ENCODE data around the gene BAIAP2L1.
"Not testable (repeated sequence)": the region's sequence is repeated elsewhere in the genome, so short reads cannot be mapped to it uniquely, and the experiment has no call there.

BAIAP2L1 gene

GRCh38 chr7:98400542-98401340 lies at the start of gene BAIAP2L1:
BAIAP2L1 (minus strand) TSS chr7:98401090; CDS start chr7:98400852, 238 bp downstream.
- peak; percentile 95 for DNase-seq

- DNase-seq: no peak
Observed at GRCh38 chr7:98448766-98449165, 47.9 kb upstream of the BAIAP2L1 start.

- DNase-seq: not testable (repeated sequence)
Observed at GRCh38 chr7:98440992-98441391, 40.1 kb upstream of the BAIAP2L1 start.

GRCh38 chr7:98439484-98439883 lies 38.6 kb upstream of the BAIAP2L1 start:
- DNase-seq: no peak

GRCh38 chr7:98434087-98434486 lies 33.2 kb upstream of the BAIAP2L1 start:
- no peak for DNase-seq

GRCh38 chr7:98429799-98430198 lies 28.9 kb upstream of the BAIAP2L1 start:
- no peak for DNase-seq

- DNase-seq: no peak
Observed at GRCh38 chr7:98423043-98423442, 22.2 kb upstream of the BAIAP2L1 start.

- peak; percentile 86 for DNase-seq
Observed at GRCh38 chr7:98420966-98421612, 20.2 kb upstream of the BAIAP2L1 start.

- DNase-seq: not testable (repeated sequence)
Observed at GRCh38 chr7:98419988-98420387, 19.1 kb upstream of the BAIAP2L1 start.

GRCh38 chr7:98419316-98419691 lies 18.4 kb upstream of the BAIAP2L1 start:
- not testable (repeated sequence) for DNase-seq

- DNase-seq: peak; percentile 59
Observed at GRCh38 chr7:98418636-98419315, 17.9 kb upstream of the BAIAP2L1 start.

- no peak for DNase-seq
Observed at GRCh38 chr7:98418271-98418635, 17.4 kb upstream of the BAIAP2L1 start.

- DNase-seq: not testable (repeated sequence)
Observed at GRCh38 chr7:98417604-98418270, 16.8 kb upstream of the BAIAP2L1 start.

- no peak for DNase-seq
Observed at GRCh38 chr7:98414205-98414900, 13.5 kb upstream of the BAIAP2L1 start.

GRCh38 chr7:98413655-98414054 lies 12.8 kb upstream of the BAIAP2L1 start:
- not testable (repeated sequence) for DNase-seq

- no peak for DNase-seq
Observed at GRCh38 chr7:98409843-98410242, 9.0 kb upstream of the BAIAP2L1 start.

GRCh38 chr7:98408146-98408545 lies 7.3 kb upstream of the BAIAP2L1 start:
- not testable (repeated sequence) for DNase-seq

GRCh38 chr7:98406827-98407226 lies 5.9 kb upstream of the BAIAP2L1 start:
- no peak for DNase-seq

GRCh38 chr7:98404840-98405239 lies 4.0 kb upstream of the BAIAP2L1 start:
- no peak for DNase-seq

- DNase-seq: no peak
Observed at GRCh38 chr7:98399890-98400541, 874 bp downstream of the BAIAP2L1 start.

- no peak for DNase-seq
Observed at GRCh38 chr7:98399462-98399861, 1.4 kb downstream of the BAIAP2L1 start.

Measured in activated CD8-positive, alpha-beta memory T cell treated with anti-CD3 and anti-CD28 coated beads, Interleukin-2, amount 50 U/mL, for 48 hours (primary cell).